Measurements from ENCODE around the gene ADORA2A.

ADORA2A gene

DNA sequence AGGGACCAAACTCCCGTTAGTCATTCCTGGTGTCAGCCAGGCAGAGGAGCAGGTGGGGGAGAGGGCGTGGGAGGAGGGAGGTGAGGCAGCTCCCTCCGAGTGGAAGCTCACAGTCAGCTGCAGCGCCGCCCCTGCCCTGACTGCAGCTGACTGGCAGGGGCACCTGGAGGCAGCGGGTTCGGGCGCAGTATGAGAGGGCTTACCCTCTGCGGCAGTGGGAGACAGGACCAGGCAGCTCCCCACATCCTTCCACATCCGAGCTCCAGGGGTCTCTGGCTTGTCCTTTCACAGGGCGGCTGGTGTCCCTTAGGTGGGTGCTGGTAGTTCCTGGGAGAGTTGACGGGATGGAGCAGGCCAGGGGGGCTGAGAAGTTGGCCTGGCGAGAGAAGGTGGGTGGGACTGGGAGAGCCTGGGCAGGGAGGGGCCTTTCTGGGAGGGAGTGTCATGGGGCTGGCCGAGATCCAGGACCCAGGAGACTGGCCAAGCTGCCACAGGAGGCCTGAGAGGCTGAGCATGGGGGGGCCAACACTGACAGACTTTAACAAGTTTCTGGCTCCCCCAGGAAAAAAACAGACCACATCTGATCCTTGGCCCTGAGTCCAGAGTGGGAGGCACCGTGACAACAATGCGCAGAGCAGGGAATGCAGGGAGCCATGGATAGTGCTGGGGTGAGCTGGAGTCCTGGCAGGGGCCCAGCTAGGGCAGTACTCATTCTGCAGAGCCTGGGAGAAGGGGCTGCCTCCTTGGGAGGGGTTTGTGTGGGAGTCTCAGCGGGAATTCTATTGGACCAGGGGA is 4.9 kb downstream of the ADORA2A start:
- DNase-seq (ENCODE audit: low read depth in 2 of 2), result peak in 1 of 2 donors; percentile 42

DNA sequence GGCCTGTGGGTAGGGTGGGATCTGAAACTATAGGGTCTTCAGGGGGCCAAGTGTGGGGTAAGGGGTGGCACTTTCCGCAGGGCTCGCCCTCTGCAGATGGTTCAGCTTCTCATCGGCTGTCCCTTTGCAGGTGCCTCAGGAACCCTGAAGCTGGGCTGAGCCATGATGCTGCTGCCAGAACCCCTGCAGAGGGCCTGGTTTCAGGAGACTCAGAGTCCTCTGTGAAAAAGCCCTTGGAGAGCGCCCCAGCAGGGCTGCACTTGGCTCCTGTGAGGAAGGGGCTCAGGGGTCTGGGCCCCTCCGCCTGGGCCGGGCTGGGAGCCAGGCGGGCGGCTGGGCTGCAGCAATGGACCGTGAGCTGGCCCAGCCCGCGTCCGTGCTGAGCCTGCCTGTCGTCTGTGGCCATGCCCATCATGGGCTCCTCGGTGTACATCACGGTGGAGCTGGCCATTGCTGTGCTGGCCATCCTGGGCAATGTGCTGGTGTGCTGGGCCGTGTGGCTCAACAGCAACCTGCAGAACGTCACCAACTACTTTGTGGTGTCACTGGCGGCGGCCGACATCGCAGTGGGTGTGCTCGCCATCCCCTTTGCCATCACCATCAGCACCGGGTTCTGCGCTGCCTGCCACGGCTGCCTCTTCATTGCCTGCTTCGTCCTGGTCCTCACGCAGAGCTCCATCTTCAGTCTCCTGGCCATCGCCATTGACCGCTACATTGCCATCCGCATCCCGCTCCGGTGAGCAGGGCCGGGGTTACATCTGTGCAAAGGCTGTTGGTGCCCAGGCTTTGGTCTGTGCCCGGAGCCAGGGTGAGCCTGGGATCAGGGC is 5.8 kb downstream of the ADORA2A start:
- DNase-seq (ENCODE audit: low read depth in 2 of 2), result no peak

DNA sequence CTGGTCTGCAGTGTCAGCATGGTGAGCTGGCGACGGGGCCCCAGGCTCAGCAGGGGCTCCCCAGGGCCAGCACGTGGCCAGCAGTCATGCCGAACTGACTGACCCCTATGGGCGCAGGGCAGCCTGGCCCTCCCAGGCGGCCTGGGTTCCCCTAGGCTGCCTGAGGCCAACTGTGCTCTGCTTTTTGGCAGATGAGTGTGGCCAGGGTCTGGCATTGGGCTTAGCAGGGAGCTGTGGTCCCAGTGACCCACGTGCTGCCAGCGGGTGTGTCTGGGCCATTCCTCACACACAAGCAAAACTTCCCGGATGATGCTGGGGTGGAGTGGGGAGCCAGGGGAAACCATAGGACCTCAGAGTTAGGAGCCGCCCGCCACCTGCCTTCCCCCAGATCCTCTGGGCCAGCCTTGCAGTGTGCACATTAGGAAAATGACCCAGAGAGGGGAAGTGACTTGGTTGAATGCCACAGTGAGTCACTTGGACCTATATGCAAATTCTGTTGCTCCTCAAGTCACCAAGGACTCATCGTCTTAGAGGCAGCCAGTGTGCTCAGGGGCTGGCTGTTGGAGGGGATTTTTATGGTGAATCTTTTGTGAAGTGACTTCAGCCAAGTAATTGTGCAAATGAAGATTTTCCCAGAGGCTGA is 6.5 kb downstream of the ADORA2A start:
- DNase-seq (ENCODE audit: low read depth in 2 of 2), result peak in 1 of 2 donors; percentile 36

DNA sequence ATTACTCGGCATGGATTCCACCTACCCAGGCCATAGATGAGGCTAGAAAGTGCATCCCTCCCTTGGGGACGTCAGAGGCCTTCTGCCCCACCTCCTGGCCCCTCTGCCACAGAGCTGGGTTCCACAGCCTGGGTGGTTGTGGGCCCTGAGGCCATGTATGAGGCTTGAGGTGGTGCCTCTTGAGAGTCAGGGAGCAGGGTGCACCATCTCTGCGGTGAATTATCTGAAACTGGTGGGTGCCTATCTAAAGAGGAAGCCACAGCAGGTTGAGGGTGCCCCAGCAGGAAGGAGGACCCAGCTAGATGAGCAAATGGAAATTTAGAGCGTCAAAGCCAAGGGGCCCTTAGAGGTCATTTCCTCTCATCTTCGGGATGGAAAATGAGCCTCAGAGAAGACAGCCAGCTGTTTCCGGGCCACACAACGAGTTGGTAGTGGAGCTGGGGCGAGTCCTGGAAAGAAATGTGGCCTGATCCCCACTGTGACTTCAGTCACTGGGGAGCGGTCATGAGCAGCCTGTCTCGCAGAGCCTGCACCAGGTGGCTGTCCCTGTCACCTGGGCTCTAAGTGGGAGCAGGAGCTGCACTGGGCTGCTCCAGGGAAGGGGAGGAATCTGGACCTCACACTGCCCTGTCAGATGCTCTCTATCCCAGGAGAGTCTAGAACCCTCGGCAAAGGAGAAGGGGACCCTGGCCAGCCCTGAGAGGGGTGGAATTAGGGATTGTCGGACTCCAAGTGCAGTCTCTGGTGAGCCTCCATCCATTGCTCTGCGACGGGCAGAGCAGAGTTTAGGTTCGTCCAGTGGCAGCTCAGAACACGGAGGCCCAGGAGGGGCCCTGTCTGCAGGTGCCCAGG is 7.3 kb downstream of the ADORA2A start:
- peak; percentile 46 to 52 for DNase-seq (ENCODE audit: low read depth in 2 of 2)

DNA sequence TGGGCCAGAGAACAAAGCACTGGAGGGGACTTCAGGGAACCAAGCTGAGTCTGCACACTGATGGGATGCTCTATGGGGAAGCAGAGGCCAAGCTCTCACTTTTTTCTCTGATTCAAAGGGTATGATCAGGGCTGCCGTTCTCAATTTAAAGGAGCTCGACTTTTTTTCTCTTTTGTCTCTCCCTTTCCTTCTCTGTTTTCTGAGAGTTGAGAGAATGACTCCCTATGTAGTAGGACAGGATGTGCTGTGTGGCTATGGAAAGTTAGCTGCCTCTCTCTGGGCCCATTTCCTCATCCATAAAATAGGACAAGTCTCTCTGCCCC is 7.9 kb downstream of the ADORA2A start:
- DNase-seq (ENCODE audit: low read depth in 2 of 2), result no peak

GRCh38 chr22:24435861-24436371 is 8.5 kb downstream of the ADORA2A start:
- DNase-seq (ENCODE audit: low read depth in 2 of 2), result no peak

- no peak for DNase-seq (ENCODE audit: low read depth in 2 of 2)
These were observed 9.2 kb downstream of the ADORA2A start for GRCh38 chr22:24436553-24436952.

DNA sequence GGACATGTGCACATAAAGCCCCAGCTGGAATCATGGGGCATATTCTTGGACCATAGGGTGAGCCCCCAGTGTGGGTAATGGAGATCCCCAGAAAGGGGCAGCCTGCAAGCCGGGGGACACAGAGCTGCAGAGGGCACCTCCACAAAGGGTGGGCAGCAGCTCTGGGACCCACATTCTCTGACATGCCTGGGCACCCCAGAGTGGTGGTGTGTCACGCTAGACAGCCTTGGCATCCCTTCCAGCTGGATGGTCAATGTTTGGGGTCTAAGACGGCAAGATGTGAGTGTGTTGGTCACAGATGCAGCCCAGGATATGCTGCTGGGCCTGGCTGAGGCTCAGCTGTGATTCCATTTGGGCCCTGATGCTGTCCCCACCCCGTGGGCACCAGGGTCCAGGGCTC is 9.7 kb downstream of the ADORA2A start:
- no peak for DNase-seq (ENCODE audit: low read depth in 2 of 2)

- no peak for DNase-seq (ENCODE audit: low read depth in 2 of 2)
These were observed 10.4 kb downstream of the ADORA2A start for GRCh38 chr22:24437741-24438328.

GRCh38 chr22:24440270-24440717 is 12.9 kb downstream of the ADORA2A start:
- no peak for DNase-seq (ENCODE audit: low read depth in 2 of 2)

GRCh38 chr22:24440718-24441405 is 13.5 kb downstream of the ADORA2A start:
- DNase-seq (ENCODE audit: low read depth in 2 of 2), result no peak

DNA sequence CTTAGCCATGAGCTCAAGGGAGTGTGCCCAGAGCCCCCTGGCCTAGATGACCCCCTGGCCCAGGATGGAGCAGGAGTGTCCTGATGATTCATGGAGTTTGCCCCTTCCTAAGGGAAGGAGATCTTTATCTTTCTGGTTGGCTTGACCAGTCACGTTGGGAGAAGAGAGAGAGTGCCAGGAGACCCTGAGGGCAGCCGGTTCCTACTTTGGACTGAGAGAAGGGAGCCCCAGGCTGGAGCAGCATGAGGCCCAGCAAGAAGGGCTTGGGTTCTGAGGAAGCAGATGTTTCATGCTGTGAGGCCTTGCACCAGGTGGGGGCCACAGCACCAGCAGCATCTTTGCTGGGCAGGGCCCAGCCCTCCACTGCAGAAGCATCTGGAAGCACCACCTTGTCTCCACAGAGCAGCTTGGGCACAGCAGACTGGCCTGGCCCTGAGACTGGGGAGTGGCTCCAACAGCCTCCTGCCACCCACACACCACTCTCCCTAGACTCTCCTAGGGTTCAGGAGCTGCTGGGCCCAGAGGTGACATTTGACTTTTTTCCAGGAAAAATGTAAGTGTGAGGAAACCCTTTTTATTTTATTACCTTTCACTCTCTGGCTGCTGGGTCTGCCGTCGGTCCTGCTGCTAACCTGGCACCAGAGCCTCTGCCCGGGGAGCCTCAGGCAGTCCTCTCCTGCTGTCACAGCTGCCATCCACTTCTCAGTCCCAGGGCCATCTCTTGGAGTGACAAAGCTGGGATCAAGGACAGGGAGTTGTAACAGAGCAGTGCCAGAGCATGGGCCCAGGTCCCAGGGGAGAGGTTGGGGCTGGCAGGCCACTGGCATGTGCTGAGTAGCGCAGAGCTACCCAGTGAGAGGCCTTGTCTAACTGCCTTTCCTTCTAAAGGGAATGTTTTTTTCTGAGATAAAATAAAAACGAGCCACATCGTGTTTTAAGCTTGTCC is 14.3 kb downstream of the ADORA2A start:
- no peak for DNase-seq (ENCODE audit: low read depth in 2 of 2)

DNA sequence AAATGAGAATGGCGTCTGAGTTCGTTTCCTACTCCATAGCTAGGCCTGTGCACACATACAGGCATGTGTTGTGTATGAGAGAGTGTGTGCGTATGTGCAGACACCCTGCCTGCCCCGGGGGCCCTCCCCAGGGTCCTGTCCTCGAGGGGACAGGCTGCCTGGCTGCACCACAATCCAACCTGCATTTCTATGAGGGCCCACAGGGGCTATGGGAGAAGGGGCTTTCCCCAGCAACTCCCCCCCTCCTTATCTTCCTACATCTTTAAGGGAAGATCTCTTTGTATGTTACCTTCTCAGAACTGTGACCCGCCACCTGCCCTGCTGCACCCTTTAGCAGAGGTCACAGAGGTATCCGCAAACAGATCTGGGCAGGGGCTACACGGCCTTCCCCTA is 14.9 kb downstream of the ADORA2A start:
- no peak for DNase-seq (ENCODE audit: low read depth in 2 of 2)

- DNase-seq (ENCODE audit: low read depth in 2 of 2), result no peak
These were observed 16.3 kb downstream of the ADORA2A start for GRCh38 chr22:24443668-24444067.

GRCh38 chr22:24444251-24444650 is 16.9 kb downstream of the ADORA2A start:
- no peak for DNase-seq (ENCODE audit: low read depth in 2 of 2)

DNA sequence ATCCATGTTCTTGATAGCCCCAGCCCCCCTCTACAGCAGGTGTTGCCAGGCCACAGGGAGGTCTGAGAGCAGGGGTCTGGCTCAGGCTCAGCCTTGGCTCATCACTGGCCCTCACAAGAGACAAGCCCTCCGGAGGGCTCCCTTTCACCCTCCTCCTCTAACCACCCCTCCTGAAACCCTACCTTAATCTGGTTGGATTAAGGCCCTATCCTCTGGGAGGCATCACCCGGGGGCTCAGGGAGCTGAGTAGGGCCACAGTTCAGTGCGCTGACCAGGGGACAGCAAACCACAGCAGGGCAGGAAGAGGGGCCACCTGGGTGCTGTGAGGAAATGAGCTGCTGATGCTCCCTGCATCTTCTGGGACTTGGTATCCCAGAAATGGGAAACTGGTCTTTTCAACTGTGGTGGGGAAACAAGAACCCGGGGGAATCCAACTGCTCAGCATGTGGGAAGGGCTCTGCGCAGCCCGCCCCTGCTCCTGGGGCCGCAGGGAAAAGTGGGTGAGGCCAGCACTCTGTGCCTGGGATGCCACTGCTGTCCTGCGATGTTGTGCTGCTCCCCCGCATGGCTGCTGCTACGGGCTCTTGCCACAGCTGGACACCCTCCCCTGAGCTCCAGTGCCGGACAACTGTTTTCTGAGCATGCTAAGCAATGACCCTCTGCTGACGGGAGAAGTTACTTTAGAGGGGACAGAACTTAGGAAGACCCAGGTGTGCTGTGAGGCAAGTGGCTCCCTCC is 17.5 kb downstream of the ADORA2A start:
- DNase-seq (ENCODE audit: low read depth in 2 of 2), result no peak

DNA sequence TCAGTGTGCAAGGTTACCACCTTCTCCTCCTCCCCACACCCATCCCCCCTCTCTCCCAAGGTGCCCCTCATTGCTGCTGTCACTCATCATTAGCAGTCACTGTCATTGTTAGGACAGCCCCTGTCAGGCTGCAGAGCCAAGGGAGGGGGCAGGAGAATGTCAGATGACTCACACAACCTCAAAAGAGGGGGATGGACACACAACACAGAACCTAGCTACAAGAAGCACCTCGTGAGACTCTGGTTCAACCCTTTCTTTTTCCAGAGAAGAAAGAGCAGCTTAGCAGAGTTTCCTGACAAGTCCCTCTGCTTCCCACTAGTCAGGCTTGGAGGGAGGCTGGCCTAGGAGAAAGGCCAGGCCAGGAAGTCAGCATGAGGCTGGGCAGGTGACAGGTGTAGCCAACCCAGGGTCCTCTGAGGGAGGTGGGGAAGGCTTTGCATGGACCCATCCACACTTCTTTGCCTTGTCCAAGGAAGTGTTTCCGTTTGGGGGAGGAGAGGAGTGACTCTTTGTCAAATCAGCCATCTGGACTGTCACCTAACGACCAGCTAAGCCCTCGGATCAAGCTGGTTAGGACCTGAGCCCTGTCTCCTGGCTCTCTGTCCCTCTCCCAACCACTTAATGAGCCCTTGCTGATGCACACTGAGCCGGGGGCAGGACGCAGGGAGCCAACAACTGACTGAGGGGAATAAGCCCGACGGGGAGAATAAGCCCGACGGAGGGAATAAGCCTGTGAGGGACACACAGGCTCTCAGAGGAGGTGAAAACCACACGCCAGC is 18.3 kb downstream of the ADORA2A start:
- DNase-seq (ENCODE audit: low read depth in 2 of 2), result no peak

DNA sequence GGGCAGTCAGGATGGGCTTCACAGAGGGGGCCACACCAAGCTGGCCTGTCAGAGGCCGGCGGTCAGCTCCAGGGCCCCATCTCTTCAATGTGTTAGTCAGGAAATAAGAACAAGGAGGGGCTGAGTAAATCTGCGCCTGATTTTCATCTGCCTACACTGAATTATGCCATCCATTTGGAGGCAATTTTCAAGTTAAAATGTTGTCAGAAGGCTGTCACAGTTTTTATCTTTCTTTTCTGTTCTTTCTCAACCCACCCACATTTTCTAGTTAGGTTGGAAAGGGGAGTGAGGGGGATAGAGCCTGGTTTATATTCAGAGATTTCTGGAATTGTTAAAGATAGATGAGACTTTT is 18.8 kb downstream of the ADORA2A start:
- DNase-seq (ENCODE audit: low read depth in 2 of 2), result no peak

All from activated CD4-positive, alpha-beta T cell treated with anti-CD3 and anti-CD28 coated beads for 24 hours (primary cell).